ENCODE results near the gene GPN3. TPM values are rescaled to one million over a fixed set of nuclear protein-coding genes. Genes with fewer than 3 reads are reported as not detected.
"Not testable (repeated sequence)": the region's sequence is repeated elsewhere in the genome, so short reads cannot be mapped to it uniquely, and the experiment has no call there.

Gene GPN3
- total RNA-seq, 1 donor from 2014 or later = 18.1 TPM

DNA sequence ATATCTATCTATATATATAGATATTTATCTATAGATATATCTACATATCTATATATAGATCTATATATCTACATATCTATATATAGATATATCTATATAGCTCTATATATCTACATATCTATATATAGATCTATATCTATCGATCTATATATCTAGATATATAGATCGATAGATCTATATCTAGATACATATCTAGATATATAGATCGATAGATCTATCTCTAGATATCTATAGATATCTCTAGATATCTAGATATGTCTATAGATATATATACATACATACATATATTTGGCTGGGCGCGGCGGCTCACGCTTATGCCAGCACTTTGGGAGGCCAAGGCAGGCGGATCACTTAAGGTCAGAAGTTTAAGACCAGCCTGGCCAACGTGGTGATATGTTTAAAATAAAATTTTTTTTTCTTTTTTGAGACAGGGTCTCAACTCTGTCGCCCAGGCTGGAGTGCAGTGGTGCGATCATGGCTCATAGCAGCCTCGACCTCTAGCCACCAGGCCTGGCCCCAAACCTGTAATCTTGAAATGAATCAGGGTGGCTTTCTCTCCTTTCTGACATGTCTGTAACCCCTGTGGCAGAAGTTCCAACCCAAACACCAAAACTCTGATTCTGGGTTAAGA, 36.0 kb downstream of the GPN3 start:
- no peaks in the 10 kb centered on the region for H3K27me3 Mint-ChIP-seq
- DNase-seq (ENCODE audit: extremely low spot score, unreplicated experiment) = no peak
- no peak overlapping the region for H3K27ac Mint-ChIP-seq
- H3K4me1 Mint-ChIP-seq (ENCODE audit: unreplicated experiment) = peaks cover 4% of the 10 kb centered on the region
- TF ChIP-seq, protein P1, sequence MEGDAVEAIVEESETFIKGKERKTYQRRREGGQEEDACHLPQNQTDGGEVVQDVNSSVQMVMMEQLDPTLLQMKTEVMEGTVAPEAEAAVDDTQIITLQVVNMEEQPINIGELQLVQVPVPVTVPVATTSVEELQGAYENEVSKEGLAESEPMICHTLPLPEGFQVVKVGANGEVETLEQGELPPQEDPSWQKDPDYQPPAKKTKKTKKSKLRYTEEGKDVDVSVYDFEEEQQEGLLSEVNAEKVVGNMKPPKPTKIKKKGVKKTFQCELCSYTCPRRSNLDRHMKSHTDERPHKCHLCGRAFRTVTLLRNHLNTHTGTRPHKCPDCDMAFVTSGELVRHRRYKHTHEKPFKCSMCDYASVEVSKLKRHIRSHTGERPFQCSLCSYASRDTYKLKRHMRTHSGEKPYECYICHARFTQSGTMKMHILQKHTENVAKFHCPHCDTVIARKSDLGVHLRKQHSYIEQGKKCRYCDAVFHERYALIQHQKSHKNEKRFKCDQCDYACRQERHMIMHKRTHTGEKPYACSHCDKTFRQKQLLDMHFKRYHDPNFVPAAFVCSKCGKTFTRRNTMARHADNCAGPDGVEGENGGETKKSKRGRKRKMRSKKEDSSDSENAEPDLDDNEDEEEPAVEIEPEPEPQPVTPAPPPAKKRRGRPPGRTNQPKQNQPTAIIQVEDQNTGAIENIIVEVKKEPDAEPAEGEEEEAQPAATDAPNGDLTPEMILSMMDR (conservative IDR thresholded peaks at IDR 0.05) = no peak
- peaks cover 8% of the 10 kb centered on the region for H3K36me3 Mint-ChIP-seq
- H3K9me3 Mint-ChIP-seq = no peaks in the 10 kb centered on the region
- no peak overlapping the region for H3K4me3 Mint-ChIP-seq

DNA sequence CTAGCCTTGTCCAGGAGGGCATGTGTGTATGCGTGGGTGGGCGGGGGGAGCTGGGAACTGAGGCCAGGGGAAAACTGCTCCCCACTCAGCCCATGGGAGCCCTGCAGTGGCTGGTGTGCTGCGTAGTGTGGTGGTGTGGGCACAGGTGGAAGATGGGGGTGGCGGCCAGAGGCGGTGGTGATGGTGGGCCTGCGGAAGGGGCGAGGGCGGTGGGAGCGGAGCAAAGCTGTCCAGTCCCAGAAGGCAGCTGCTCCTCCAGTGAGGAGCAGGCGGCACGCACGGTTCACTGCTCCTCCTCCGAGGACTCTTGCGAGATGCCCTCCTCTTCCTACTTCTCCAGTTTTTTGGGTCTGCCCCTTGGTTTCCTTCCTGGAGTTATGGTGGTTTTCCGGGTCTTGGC, 38.4 kb downstream of the GPN3 start:
- not testable (repeated sequence) for DNase-seq (ENCODE audit: extremely low spot score, unreplicated experiment); H3K4me1 Mint-ChIP-seq (ENCODE audit: unreplicated experiment); H3K27me3 Mint-ChIP-seq; H3K36me3 Mint-ChIP-seq; H3K4me3 Mint-ChIP-seq; H3K9me3 Mint-ChIP-seq; H3K27ac Mint-ChIP-seq

DNA sequence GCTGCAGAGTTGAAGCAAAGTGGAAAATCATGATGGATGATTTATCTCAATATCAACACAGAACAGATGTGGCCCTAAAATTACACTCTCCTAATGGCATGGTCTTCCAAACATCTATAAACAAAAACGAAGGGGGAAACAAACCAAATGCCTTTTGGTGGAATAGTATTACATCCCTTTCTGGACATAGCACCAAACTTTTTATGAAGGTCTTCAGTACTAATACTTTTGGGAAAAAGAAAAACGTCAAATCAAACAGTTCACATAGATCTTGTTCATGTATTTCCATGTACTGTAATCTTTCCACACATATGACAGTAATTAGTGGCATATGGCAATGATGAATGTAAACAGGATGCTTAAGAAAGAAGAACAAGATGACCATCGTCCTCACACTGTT, 41.7 kb downstream of the GPN3 start:
- no peak for DNase-seq (ENCODE audit: extremely low spot score, unreplicated experiment)
- Mint-ChIP-seq H3K9me3 (no peaks in the 10 kb centered on the region), H3K36me3 (no peaks in the 10 kb centered on the region), H3K27ac (no peak overlapping the region), H3K4me1 (ENCODE audit: unreplicated experiment) (peaks cover 8% of the 10 kb centered on the region), H3K27me3 (no peaks in the 10 kb centered on the region), H3K4me3 (no peak overlapping the region)
- TF ChIP-seq, protein P1 (conservative IDR thresholded peaks at IDR 0.05) = no peak

DNA sequence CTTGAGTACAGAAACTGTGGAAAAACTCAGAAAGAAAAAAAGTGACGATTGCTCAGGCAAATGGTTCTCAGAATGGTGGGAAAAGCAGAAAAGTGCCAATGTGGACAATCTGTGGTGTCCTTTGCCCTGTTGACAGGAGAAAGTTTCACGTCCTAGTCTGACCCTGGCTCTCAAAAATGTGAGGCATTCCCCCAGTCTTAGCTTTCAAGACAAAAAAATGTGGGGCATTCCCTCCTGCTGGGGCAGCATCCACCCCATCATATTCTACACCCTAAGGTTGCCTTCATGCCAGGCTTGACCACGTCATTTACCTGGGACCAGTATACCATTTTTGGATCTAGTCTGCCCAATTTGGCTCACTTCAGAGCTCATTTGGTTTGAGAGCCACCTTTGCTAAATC, 43.8 kb downstream of the GPN3 start:
- Mint-ChIP-seq H3K27ac (no peak overlapping the region), H3K9me3 (no peaks in the 10 kb centered on the region), H3K4me3 (no peak overlapping the region), H3K4me1 (ENCODE audit: unreplicated experiment) (peaks cover 7% of the 10 kb centered on the region), H3K27me3 (no peaks in the 10 kb centered on the region), H3K36me3 (no peaks in the 10 kb centered on the region)
- DNase-seq (ENCODE audit: extremely low spot score, unreplicated experiment) = no peak
- TF ChIP-seq, protein P1 (conservative IDR thresholded peaks at IDR 0.05) = no peak

DNA sequence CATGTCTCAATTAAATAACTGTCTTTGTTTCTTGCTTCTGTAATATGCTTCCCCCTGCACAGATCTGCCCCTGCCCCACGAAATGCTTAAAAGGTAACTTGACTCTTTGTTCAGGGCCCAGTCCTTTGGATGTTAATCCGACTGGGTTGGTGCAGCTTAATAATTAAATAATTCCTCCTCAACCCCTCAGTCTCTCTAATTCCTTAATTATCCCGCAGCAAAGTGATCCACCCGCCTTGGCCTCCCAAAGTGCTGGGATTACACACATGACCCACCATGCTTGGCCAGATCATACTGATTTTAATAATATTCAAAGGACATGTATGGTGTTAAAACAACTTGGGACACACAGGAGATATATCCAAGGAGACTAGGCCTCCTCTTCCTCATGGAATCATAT, 46.4 kb downstream of the GPN3 start:
- Mint-ChIP-seq H3K27me3 (no peaks in the 10 kb centered on the region), H3K4me3 (no peak overlapping the region)

DNA sequence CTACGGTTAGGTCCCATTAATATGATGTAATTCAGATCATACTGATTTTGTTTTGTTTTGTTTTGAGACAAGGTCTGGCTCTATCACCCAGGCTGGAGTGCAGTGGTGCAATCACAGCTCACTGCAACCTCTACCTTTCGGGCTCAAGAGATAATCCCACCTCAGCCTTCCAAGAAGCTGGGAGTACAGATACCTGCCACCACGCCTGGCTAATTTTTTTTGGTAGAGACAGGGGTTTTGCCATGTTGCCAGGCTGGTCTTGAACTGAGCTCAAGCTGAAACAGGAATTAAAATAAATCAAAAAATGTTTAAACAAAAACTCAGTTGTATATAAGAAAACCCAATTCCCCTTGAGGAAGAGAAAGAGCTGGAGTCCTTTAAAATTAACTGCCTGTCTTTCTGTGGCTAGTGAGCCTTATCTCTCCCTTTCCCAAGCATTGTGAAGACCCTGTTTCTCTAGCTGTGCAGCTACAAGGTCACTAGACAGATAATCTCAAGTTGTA, 46.8 kb downstream of the GPN3 start:
- H3K36me3 Mint-ChIP-seq = no peaks in the 10 kb centered on the region
- TF ChIP-seq, protein P1 (conservative IDR thresholded peaks at IDR 0.05) = no peak
- peaks cover 13% of the 10 kb centered on the region for H3K4me1 Mint-ChIP-seq (ENCODE audit: unreplicated experiment)
- no peaks in the 10 kb centered on the region for H3K27me3 Mint-ChIP-seq
- no peak overlapping the region for H3K27ac Mint-ChIP-seq
- H3K9me3 Mint-ChIP-seq = no peaks in the 10 kb centered on the region
- no peak overlapping the region for H3K4me3 Mint-ChIP-seq
- DNase-seq (ENCODE audit: extremely low spot score, unreplicated experiment) = no peak

More for the DNA sequence above, 46.4 kb downstream of the GPN3 start:
- DNase-seq (ENCODE audit: extremely low spot score, unreplicated experiment) = no peak
- Mint-ChIP-seq H3K9me3 (no peaks in the 10 kb centered on the region), H3K27ac (no peak overlapping the region), H3K4me1 (ENCODE audit: unreplicated experiment) (peaks cover 13% of the 10 kb centered on the region), H3K36me3 (no peaks in the 10 kb centered on the region)
- TF ChIP-seq, protein P1 (conservative IDR thresholded peaks at IDR 0.05) = no peak

DNA sequence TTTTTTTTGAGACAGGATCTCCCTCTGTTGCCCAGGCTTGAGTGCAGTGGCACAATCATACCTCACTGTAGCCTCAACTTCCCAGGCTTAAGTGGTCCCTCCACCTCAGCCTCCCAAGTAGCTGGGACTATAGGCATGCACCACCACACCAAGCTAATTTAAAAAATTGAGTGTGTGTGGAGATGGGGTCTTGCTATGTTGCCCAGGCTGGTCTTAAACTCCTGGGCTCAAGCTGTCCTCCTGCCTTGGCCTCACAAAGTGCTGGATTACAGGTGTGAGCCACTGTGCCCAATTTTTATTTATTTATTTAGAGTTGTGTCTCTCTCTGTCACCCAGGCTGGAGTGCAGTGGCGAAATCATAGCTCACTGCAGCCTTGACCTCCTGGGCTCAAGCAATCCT, 47.4 kb downstream of the GPN3 start:
- not testable (repeated sequence) for H3K27ac Mint-ChIP-seq; H3K27me3 Mint-ChIP-seq; H3K9me3 Mint-ChIP-seq; DNase-seq (ENCODE audit: extremely low spot score, unreplicated experiment); H3K36me3 Mint-ChIP-seq; H3K4me3 Mint-ChIP-seq
- peaks cover 13% of the 10 kb centered on the region for H3K4me1 Mint-ChIP-seq (ENCODE audit: unreplicated experiment)

DNA sequence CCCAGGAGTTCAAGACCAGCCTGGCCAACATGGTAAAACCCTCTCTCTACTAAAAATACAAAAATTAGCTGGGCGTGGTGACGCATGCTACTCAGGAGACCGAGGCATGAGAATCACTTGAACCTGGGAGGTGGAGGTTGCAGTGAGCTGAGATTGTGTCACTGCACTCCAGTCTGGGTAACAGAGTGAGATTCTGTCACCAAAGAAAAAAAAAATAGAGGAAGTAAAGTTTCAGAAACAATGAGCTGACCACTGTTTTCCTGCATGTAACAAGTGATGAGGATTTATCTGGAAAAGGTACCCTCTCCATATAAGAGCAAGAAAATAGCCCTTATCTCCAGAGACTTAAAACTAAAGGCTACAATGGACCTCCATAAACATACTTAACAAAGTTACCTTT, 50.9 kb downstream of the GPN3 start:
- H3K27me3 Mint-ChIP-seq; H3K36me3 Mint-ChIP-seq; H3K4me3 Mint-ChIP-seq; H3K9me3 Mint-ChIP-seq; DNase-seq (ENCODE audit: extremely low spot score, unreplicated experiment); H3K27ac Mint-ChIP-seq: not testable (repeated sequence)
- peaks cover 13% of the 10 kb centered on the region for H3K4me1 Mint-ChIP-seq (ENCODE audit: unreplicated experiment)

DNA sequence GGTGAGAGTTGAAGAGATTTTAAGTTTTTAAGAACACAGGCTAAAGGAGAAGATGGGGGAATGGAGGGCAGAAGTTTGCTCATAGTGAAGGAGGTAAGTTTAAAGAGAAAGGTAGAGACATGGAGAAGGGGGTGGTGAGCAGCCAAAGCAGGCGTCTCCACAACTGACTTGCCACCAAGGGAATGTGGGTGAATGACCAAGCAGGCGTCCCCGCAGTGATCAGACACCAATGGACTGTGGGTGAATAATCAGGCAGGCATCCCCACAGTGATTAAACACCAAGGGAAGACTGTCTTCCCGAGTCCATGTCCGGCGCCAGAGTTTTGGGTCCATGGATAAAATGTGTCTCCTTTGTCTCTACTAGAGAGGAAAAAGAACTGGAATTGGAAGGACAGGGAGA, 58.0 kb downstream of the GPN3 start:
- not testable (repeated sequence) for H3K4me1 Mint-ChIP-seq (ENCODE audit: unreplicated experiment); DNase-seq (ENCODE audit: extremely low spot score, unreplicated experiment); H3K4me3 Mint-ChIP-seq; H3K9me3 Mint-ChIP-seq; H3K36me3 Mint-ChIP-seq; H3K27ac Mint-ChIP-seq
- peaks cover 15% of the 10 kb centered on the region for H3K27me3 Mint-ChIP-seq

Data from type B pancreatic cell (in vitro differentiated cells).